ENCODE data around the gene WASF2. TPM values are rescaled to one million over a fixed set of nuclear protein-coding genes. Genes with fewer than 3 reads are reported as not detected.

WASF2 gene
- total and polyA plus RNA-seq, 2 of the 13 experiments (the other 11 are each of a cell fraction or from before 2014, with no cell fraction given), result 10.4 to 27.7 TPM

- DNase-seq (ENCODE audit: low spot score) (no peak), ATAC-seq (no peak), FAIRE-seq (no peak)
- no peaks in the 10 kb centered on the region for H4K20me1 ChIP-seq (ENCODE audit: insufficient read depth, low read length)
- in situ Hi-C loops (cut with HindIII; ENCODE audit: extremely low pct_ligation_motif_present, low pct_unique_long_range_greater_than_20kb), result no loop called here
- H3K27me3 ChIP-seq (ENCODE audit: control insufficient read depth in 1 of 2, insufficient read depth in 2 of 2, low read length in 2 of 2), result no peaks in the 10 kb centered on the region
- no peaks in the 10 kb centered on the region for H3K9me3 ChIP-seq (ENCODE audit: low read length)
- TF ChIP-seq RARA (CRISPR knock-in tag; IDR thresholded peaks at IDR 0.05) (no peak), ZNF331 (CRISPR knock-in tag; IDR thresholded peaks at IDR 0.05) (no peak), ZNF564 (CRISPR knock-in tag; IDR thresholded peaks at IDR 0.05) (no peak), BCLAF1 (IDR thresholded peaks at IDR 0.05) (no peak), SRSF4 (IDR thresholded peaks at IDR 0.05; ENCODE audit: low read depth, low read length, poor library complexity, severe bottlenecking) (no peak), ZBTB42 (CRISPR knock-in tag; IDR thresholded peaks at IDR 0.05) (no peak), ZNF382 (CRISPR knock-in tag; IDR thresholded peaks at IDR 0.05; ENCODE audit: borderline replicate concordance) (no peak), ARID3A (IDR thresholded peaks at IDR 0.05; ENCODE audit: low read depth, low read length) (no peak), FOSL1 (CRISPR knock-in tag; IDR thresholded peaks at IDR 0.05; ENCODE audit: borderline replicate concordance) (no peak), PHF8 (CRISPR knock-in tag; IDR thresholded peaks at IDR 0.05) (no peak), ZNF777 (CRISPR knock-in tag; IDR thresholded peaks at IDR 0.05) (no peak), HHEX (CRISPR knock-in tag; IDR thresholded peaks at IDR 0.05) (no peak), HNRNPLL (IDR thresholded peaks at IDR 0.05; ENCODE audit: low read depth, low read length, poor library complexity, severe bottlenecking) (no peak), YEATS4 (CRISPR knock-in tag; IDR thresholded peaks at IDR 0.05; ENCODE audit: borderline replicate concordance) (no peak), ZNF550 (CRISPR knock-in tag; IDR thresholded peaks at IDR 0.05; ENCODE audit: borderline replicate concordance) (no peak), ZNF660 (CRISPR knock-in tag; IDR thresholded peaks at IDR 0.05; ENCODE audit: borderline replicate concordance, low read depth) (no peak), SETDB1 (CRISPR knock-in tag; IDR thresholded peaks at IDR 0.05; ENCODE audit: borderline replicate concordance) (no peak), PAWR (CRISPR knock-in tag; IDR thresholded peaks at IDR 0.05; ENCODE audit: borderline replicate concordance) (no peak)
- no TSS peak for BruUV-seq (replicated peaks)
- no peak overlapping the region for H3K9ac ChIP-seq (ENCODE audit: insufficient read depth, low read depth, low read length)
- ChIA-PET POLR2A (no interaction called here), CTCF (ENCODE audit: low intra/inter-chr PET ratio, low total read pairs) (no interaction called here)
- no peak overlapping the region for H3K27ac ChIP-seq (ENCODE audit: extremely low read length, insufficient read depth, low read length)
- intact Hi-C loops (cut with micrococcal nuclease; ENCODE audit: unreplicated experiment), result no loop called here
- peaks cover 3% of the 10 kb centered on the region for H3K79me2 ChIP-seq (ENCODE audit: insufficient read depth, low read length)
- H3K4me2 ChIP-seq (ENCODE audit: low read depth, low read length), result no peak overlapping the region
- WGBS (ENCODE audit: low lambda C conversion rate), result 80% methylated on average over 3 of the region's 3 CpGs
- H3K36me3 ChIP-seq (replicated peaks in 1 of 2; ENCODE audit: control insufficient read depth in 1 of 2, insufficient read depth in 2 of 2, low read length in 2 of 2), result peaks cover 0 to 3% of the 10 kb centered on the region in 2 experiments; a peak in 2 of 5 replicates
- no peak overlapping the region for H3K4me3 ChIP-seq (replicated peaks in 1 of 3; ENCODE audit: insufficient read depth in 1 of 3, low read depth in 2 of 3, low read length in 3 of 3)
- no peak overlapping the region for H2AFZ ChIP-seq (ENCODE audit: low read length)
- peaks cover 43% of the 10 kb centered on the region for H3K4me1 ChIP-seq (ENCODE audit: insufficient read depth, low read length)
These were observed 48.8 kb upstream of the WASF2 start for GRCh38 chr1:27538793-27539192.
